GM19238 (cell line): ENCODE measurements around the gene DERL3.

Experiments
- DNase-seq: peaks from one replicate; pipeline ENCODE4 v3.0.0; 2011; ENCODE audit warnings: low spot score; ENCODE audit not compliant: insufficient read length

Gene DERL3

GRCh38 chr22:23847991-23848864 lies 9.4 kb upstream of the DERL3 start:
- no peak for DNase-seq

GRCh38 chr22:23847310-23847920 lies 8.6 kb upstream of the DERL3 start:
- no peak for DNase-seq

- no peak for DNase-seq
Observed at GRCh38 chr22:23846081-23846469, 7.3 kb upstream of the DERL3 start.

- no peak for DNase-seq
Observed at GRCh38 chr22:23845265-23846080, 6.7 kb upstream of the DERL3 start.

GRCh38 chr22:23844739-23845202 lies 6.0 kb upstream of the DERL3 start:
- DNase-seq, result no peak

GRCh38 chr22:23842599-23842998 lies 3.8 kb upstream of the DERL3 start:
- no peak for DNase-seq

GRCh38 chr22:23841736-23842445 lies 3.1 kb upstream of the DERL3 start:
- DNase-seq, result no peak

- no peak for DNase-seq
Observed at GRCh38 chr22:23841292-23841691, 2.5 kb upstream of the DERL3 start.

- no peak for DNase-seq
Observed at GRCh38 chr22:23840026-23840425, 1.2 kb upstream of the DERL3 start.

GRCh38 chr22:23837911-23838680 lies 710 bp downstream of the DERL3 start:
- DNase-seq, result no peak

- DNase-seq, result no peak
Observed at GRCh38 chr22:23837496-23837859, 1.3 kb downstream of the DERL3 start.

GRCh38 chr22:23836692-23837495 lies 1.9 kb downstream of the DERL3 start:
- no peak for DNase-seq

GRCh38 chr22:23836281-23836680 lies 2.5 kb downstream of the DERL3 start:
- DNase-seq, result no peak

GRCh38 chr22:23835484-23836144 lies 3.2 kb downstream of the DERL3 start:
- no peak for DNase-seq

GRCh38 chr22:23834793-23835483 lies 3.9 kb downstream of the DERL3 start:
- no peak for DNase-seq

GRCh38 chr22:23834406-23834792 lies 4.4 kb downstream of the DERL3 start:
- no peak for DNase-seq

- DNase-seq, result no peak
Observed at GRCh38 chr22:23833911-23834317, 4.9 kb downstream of the DERL3 start.

- DNase-seq, result no peak
Observed at GRCh38 chr22:23833017-23833751, 5.6 kb downstream of the DERL3 start.
